HG02798 (cell line): ENCODE results near the gene USP5.

ENCODE experiments used
- ATAC-seq: cut with Tn5 transposase; IDR thresholded peaks from one replicate; pipeline ENCODE4 v1.9.1; 2021; ENCODE audit warnings: mild to moderate bottlenecking; ENCODE audit not compliant: unreplicated experiment, poor library complexity

The USP5 gene

DNA sequence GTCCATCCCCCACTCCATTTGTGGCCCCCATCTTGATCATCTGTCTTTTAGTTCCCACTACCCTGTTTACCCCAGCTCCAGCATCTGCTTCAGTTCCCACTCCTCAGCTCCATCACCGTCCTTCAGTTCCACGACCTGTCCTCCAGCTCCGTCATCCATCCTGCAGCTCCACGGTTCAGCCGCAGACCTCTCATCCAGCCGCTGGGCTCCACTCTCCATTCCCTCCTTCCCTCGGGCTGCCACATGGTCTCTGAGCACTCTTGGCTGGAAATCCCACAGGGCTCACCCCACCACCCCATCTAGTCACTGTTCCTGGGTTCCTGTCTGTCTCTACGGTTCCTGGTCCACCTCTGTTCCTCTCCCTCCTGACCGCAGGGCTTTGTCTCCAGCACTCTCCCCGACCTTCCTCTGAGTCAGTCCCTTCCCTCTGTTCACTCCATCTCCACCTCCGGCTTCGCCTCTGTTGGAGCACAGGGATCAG is 27.0 kb upstream of the USP5 start:
- ATAC-seq = no peak

DNA sequence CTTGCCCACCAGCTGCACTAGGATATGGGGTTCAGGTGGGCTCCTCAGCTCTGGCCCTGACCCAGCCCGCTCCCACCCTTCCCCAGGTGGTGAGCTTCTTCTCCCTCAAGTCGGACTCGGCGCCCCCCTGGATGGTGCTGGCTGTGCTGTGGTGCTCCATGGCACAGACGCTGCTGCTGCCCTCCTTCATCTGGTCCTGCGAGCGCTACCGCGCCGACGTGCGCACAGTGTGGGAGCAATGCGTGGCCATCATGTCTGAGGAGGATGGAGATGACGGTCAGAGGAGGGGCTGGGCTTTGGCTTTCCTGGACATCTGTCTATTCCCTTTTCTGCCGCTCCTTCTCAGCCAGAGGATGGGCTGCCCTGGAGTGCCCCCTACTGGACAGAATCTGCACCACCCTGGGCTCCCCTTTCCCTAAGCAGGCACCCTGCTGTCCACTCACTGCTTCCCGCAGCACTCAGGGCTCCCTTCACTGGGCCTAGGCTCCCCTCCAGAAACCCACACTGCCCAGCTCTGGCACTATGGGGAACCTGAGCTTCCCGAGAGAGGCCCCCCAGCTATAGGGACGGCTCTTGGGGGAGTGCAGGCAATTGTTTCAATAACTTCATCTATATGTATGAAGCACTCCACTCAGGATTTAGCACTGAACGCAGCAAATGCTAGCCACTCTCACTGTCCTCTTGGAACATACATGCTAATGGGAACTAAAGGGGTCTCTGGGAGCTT is 26.4 kb upstream of the USP5 start:
- peak; percentile 49 for ATAC-seq

DNA sequence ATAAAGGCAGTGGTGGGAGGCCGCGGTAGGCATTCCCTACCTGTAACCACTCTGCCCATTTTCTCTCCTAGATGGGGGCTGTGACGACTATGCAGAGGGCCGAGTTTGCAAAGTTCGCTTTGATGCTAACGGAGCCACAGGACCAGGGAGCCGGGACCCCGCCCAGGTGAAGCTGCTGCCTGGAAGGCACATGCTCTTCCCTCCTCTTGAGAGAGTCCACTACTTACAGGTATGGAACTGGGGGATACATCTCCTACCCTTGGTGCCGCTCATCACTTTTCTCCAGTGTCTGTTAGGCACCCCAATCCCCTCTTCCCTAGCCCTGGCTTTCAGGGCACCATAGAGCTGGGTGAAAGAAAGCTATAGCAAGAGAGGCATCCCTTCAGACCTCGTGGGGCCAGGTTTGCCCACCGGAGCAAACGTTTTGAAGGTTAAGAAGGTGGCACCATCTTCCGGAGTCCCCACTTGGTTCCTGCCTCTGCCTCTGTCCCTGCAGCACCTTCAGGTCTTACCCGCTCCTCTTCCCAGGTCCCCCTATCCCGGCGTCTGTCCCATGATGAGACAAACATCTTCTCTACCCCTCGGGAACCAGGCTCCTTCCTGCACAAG is 25.7 kb upstream of the USP5 start:
- ATAC-seq = no peak

DNA sequence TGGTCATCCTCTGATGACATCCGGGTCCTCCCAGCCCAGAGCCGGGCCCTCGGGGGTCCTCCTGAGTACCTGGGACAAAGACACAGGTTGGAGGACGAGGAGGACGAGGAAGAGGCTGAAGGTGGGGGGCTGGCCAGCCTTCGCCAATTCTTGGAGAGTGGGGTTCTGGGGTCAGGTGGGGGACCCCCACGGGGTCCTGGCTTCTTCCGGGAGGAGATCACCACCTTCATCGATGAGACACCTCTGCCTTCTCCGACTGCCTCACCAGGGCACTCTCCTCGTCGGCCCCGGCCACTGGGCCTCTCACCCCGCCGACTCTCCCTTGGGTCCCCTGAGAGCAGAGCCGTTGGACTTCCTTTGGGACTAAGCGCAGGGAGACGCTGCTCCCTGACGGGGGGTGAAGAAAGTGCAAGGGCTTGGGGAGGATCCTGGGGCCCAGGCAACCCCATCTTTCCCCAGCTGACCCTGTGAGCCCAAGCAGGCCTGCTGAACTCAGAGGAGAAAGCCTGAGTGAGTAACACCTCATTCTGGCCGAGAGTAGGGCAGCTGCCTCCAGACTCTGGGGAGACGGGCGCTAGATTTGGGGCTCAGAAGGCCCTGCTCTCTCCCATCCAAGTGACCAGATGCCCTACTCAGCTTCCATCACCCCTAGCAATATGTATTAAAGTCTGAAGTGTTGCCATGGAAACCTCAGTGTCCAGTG is 25.1 kb upstream of the USP5 start:
- no peak for ATAC-seq

DNA sequence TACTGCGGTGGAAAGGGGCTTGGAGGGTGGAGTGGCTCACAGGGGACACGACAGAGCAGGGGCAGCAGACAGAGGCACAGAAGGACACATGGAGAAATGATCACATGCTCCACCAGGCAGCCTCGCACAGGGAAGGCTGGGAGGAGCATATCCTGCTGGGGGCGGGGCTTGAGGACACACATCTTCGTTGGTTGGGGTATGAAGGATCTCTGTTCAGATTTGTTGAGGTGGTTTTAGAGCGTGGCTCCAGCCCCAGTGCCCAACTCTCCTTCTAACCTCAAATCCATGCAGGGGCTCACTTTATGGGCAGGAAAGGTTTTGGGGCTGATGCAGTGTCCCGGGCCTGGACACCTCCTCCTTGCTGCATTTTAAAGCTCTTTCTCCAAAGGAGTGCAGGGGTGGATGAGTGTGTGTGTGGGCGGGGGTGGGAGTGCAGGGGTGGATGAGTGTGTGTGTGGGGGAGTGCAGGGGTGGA is 24.5 kb upstream of the USP5 start:
- no peak for ATAC-seq

DNA sequence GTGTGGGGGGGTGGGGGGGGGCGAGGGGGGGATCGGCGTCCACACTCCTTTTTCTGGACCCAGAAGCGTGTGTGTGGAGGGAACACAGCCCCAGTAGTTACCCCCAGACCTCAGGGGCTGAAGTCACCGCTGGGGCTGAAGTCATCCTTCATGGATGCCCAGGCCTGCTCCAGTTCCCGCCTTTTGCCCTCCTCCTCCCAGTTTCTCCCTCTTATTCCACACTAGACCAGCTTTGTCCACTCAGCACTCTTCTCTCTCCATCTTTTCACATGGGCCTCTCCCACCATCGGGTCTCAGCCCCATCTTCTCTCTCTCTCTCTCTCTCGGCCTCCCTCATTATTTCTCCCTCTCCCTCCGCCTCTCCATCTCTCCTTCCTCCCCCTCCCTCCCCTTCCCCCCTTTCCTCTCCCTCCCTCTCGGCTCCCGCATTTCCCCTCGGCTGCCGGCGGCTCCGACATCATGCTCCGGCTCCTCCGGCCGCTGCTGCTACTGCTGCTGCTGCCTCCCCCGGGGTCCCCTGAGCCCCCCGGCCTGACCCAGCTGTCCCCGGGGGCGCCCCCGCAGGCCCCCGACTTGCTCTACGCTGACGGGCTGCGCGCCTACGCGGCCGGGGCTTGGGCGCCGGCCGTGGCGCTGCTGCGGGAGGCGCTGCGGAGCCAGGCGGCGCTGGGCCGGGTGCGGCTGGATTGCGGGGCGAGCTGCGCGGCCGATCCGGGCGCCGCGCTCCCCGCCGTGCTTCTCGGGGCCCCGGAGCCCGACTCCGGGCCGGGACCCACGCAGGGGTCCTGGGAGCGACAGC is 23.8 kb upstream of the USP5 start, which contains the start of gene P3H3:
P3H3 (plus strand) TSS at position 426 of the 799 bp plus-strand sequence; CDS start at position 460, 34 bp downstream.
- ATAC-seq = no peak

DNA sequence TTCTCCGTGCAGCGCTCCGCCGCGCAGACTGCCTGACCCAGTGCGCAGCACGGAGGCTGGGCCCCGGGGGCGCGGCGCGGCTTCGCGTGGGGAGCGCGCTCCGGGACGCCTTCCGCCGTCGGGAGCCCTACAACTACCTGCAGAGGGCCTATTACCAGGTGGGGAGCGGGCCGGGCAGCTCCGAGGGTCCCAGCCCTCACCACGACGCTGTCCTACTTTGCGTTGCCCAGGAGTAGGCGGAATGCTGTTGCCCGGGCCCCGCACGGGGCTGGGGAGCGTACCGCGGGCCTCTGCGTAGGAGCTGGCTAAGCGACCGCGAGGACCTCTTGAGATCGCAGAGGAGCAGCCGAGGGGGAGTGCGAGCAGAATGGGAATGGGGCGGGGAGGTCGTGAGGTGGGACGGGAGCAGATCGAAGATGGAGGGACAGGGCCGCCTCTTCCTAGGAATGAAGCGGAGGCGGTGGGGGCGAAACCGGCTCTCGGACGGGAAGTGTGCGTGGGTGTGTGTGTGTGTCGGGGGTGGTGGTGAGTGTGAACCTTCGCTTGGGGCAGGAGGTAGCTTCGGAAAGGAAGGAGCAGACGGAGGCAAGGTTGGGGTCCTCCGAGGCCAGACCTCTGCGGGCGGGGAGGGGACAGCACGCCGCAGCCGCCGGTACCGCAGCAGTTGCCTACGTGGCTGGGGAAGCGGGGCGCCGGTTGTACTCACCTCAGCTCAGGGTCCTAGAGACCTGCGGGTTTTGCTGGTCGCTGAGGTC is 23.0 kb upstream of the USP5 start:
- ATAC-seq = no peak

DNA sequence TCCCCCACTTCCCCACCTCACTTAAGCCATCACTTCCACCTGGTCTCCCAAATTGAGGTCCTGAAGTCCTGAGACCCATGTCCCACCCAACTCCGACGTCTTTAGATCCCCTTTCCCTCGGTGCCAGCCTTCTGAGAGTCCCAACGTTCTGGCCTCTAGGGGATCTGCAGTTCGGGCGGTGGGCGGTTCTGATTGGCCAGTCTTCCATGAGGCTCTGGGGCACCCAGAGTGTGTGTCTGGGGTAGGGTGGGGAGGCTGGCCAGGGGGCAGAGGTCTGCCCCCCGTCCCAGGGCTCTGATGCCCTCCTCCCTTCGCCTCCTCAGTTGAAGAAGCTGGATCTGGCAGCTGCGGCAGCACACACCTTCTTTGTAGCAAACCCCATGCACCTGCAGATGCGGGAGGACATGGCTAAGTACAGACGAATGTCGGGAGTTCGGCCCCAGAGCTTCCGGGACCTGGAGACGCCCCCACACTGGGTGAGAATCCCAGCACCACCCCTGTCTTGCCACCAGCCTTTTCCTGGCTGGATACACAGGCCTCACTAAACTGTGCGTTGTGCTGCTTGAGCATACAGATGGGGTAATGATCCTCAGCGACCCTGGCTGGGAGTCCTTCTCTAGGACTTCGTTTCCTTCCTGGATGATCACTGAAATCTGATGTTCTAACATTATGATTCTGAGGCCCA is 22.3 kb upstream of the USP5 start:
- ATAC-seq = no peak

DNA sequence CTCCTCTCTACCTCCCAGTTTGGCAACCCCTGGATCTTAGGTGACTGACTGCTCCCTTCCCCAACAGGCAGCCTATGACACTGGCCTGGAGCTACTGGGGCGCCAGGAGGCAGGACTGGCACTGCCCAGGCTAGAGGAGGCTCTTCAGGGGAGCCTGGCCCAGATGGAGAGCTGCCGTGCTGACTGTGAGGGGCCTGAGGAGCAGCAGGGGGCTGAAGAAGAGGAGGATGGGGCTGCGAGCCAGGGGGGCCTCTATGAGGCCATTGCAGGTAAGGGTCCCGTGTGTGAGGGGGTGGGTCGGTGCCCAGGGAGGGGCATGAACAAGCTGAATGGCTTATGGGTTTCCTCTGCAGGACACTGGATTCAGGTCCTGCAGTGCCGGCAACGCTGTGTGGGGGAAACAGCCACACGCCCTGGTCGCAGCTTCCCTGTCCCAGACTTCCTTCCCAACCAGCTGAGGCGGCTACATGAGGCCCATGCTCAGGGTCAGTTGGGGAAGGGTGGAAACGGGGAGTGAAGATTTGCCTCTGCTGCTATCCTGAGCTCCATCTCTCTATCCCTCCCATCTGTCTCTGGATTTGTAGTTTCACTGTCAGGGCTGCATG is 21.6 kb upstream of the USP5 start:
- ATAC-seq = no peak

DNA sequence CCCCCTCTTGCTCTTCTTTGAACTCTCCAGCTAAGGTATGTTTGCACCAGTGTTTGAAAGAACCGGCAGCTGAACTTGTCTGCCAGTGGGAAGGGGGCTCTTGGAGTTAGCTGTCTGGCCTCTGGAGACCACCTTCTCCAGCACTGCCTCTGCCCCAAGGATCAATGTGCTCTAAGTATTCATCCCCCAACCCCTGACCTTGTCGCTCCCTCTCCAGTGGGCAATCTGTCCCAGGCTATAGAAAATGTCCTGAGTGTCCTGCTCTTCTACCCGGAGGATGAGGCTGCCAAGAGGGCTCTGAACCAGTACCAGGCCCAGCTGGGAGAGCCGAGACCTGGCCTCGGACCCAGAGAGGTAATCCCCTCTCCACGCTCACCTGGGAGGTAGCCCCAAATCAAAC is 21.0 kb upstream of the USP5 start:
- no peak for ATAC-seq

DNA sequence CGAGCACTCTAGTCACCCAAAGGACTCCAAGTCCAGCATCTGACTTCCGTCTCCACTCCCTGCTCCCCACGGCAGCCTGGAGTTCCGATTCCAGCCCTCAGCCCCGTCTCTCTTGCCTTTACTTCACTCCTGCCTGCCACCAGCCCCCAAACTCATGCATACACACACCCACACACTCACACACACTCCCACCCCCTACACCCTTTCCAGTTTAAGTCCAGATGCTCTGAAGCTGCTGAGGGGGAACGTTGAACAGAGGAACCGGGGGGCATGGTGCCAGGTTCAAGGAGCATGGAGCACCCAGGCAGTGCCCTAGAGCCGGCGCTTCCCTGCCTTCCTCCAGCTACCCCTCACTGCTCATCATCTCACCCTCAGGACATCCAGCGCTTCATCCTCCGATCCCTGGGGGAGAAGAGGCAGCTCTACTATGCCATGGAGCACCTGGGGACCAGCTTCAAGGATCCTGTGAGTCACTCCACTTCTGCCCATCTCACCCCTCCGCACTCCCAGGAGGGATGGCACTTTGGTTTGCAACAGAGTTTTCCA is 20.4 kb upstream of the USP5 start:
- no peak for ATAC-seq

DNA sequence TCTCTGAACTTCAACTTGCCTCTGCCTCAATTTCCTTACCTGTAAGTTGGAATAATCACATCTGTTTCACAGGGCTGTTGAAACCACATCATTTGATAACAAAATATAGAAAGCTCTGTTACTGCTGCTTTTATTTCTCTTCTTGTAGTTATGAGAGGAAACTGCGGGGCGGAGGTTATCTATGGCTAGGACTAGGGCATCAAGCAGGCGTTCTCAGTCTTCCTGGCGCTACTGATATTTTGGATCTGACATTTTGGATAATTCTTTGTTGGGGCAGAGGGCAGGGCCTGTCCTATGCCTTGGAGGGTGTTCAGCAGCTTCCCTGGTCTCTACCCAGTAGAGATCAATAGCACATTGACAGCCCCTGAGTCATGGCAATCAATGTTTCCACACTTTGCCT is 19.8 kb upstream of the USP5 start:
- ATAC-seq = no peak

DNA sequence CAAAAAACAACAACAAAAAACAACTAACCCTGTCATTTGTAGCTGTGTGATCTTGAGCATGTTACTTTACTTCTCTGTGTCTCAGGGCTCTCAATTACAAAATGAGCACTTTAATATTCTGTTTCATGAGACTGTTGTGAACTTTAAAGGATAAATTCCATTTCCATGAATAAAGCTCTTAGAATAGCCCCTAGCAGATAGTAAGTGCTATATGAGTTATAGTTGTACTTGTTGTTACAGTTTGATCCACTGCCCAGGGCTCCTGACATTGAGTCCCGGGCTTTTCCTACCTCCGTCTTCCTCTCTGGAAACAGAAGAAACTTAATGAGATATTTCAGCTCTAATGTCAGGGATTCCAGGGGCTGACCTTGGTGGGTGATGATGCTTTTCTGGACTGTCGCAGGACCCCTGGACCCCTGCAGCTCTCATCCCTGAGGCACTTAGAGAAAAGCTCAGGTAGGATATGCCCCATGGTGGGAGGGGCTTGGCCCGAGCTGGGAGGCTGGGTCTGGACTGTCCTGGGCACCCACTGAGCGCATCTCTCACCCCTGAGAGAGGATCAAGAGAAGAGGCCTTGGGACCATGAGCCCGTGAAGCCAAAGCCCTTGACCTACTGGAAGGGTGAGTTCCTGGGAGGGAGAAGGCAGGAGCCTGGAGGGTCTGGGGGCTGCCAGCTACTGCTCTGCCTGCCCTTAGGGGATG is 18.6 kb upstream of the USP5 start:
- ATAC-seq = no peak

DNA sequence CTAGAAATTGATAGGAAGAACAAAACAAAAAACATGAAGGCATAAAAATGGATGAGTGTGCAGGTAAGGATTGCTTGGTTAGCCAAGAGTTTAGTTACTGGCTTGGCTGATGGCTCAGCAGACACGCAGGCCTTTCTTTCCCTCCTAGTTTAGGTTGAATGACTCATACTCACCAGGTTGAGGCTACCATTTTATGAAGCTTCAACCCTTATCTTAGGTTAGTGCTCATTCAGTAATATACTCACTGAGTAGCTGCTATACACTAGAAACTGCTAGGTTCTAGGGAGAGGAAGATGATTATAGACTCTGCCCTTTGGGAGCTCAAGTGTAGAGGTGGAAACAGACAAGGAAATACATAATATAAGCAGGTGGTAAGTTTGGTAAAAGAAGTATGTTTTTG is 17.7 kb upstream of the USP5 start:
- ATAC-seq = no peak

DNA sequence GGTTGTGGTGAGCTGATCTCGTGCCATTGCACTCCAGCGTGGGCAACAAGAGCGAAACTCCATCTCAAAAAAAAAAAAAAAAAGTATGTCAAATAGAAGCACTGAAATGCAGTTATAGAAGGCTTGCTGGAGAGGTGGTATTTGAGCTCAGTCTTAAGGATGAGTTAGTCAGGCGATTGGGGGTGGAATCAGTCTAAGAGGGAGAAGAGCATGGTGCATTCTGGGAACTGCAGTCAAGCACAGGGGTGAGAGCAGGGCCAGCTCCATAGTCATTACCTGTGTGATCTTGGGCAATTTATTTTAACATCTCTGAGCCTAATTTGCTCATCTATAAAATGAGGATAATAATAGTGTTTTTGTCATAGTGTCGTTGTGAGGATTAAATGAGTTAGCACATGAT is 17.1 kb upstream of the USP5 start:
- no peak for ATAC-seq

DNA sequence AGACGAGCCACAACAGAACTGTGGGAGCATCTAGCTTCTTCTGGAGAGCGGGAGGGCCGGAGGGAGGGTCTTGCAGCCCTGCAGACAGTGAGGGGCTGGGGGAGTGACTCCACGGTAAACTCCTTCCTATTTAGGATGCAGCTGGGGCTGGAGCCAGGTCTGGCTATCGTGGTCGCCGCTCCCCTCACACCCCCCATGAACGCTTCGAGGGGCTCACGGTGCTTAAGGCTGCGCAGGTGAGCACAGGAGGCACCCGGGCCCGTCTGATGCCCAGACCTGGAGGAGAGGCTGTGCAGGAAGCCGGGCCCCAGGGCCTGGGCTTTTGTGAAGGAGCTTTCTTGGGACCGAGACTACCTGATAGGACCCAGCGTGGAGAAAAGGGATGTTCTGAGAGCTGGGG is 15.1 kb upstream of the USP5 start:
- no peak for ATAC-seq

DNA sequence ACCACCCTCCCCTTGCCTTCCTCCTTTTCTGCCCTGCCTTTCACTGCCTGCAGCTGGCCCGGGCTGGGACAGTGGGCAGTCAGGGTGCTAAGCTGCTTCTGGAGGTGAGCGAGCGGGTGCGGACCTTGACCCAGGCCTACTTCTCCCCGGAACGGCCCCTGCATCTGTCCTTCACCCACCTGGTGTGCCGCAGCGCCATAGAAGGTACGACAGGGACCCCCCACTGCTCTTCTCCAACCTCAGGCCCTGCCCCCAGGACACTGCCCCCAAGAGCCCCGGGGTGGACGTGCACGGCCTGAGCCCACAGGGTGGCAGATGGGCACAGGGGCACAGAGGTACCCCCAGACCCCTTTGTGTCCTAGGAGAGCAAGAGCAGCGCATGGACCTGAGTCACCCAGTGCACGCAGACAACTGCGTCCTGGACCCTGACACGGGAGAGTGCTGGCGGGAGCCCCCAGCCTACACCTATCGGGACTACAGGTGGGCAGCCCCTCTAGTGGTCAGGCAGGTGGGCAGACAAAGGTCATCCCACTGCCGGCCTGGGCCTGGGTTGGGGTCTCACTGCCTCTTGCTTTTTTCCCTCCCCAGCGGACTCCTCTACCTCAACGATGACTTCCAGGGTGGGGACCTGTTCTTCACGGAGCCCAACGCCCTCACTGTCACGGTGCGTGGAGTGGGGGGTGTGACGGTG is 14.4 kb upstream of the USP5 start:
- ATAC-seq = no peak
